ENCODE data around the gene LRP2. TPM values are rescaled to one million over a fixed set of nuclear protein-coding genes. Genes with fewer than 3 reads are reported as not detected.

LRP2 gene
- total RNA-seq (2022; extraction: Qiagen RNA extraction; ENCODE audit: low read depth) = not detected in 5 replicates

GRCh38 chr2:169362118-169362893, at the start of gene LRP2:
LRP2 (minus strand) TSS chr2:169362534; CDS start chr2:169362399, 135 bp downstream.

Other genes starting within 250 kb of the LRP2 start
- gene BBS5, start 117.0 kb upstream of the LRP2 start, total RNA-seq (2022; extraction: Qiagen RNA extraction; ENCODE audit: low read depth) = 4.8 to 6.0 TPM (median 6.0 TPM) in 5 replicates
- gene KLHL41, start 147.2 kb upstream of the LRP2 start, total RNA-seq (2022; extraction: Qiagen RNA extraction; ENCODE audit: low read depth) = 0.08 to 0.17 TPM (median 0.11 TPM) in 4 of 5 replicates, not detected in the other
- gene FASTKD1, start 211.3 kb upstream of the LRP2 start, total RNA-seq (2022; extraction: Qiagen RNA extraction; ENCODE audit: low read depth) = 18.8 to 30.4 TPM (median 21.9 TPM) in 5 replicates
- gene PPIG, start 221.8 kb upstream of the LRP2 start, total RNA-seq (2022; extraction: Qiagen RNA extraction; ENCODE audit: low read depth) = 28.9 to 41.3 TPM (median 37.7 TPM) in 5 replicates

Measured in A549 treated with GW870086 at 1 μM for 4 hours (cell line).